CD4-positive, alpha-beta T cell treated with Interleukin-15 for 4 hours (primary cell): ENCODE measurements around the gene TNIK.

Experiments
- DNase-seq: peaks from one replicate; pipeline ENCODE4 v3.0.0-alpha.2; 2020; ENCODE audit warnings: low spot score

TNIK gene

DNA sequence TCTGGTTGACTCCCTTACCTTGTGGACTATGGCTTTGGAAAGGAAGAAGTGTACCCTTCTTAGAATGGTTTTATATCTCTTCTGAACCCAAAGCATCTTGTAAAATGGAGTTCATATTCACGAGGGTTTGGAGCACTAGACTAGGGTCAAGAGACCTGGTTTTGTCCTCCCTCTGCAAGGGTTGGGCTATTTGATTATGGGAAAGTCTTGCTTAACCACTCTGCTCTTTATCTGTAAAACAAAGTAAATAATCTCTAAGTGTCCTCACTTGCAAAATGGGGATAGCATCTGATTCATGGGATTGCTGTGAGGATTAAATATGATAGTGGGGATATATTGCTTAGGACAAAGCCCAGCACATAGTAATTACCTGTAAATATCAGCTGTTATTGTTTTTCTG is 415.8 kb downstream of the TNIK start:
- DNase-seq: no peak

DNA sequence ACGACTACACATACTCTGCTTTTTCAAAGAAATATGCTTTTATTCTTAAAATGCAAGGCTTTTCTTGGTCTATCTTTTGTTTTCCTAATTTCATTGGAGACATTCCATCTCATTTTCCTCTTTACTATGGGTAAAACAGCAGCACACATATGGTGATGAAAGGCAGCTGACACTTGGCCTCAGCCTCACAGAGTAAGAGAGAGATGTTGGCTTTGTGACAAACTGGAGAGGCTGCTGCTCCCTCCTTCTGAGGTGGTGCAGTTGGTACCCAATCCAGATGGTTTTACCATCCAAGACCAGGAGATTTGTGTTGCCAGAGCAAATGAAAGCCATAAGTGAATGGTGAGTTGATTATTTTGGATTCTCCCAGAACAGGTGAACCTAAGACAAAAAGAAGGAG is 420.5 kb downstream of the TNIK start:
- DNase-seq: no peak

DNA sequence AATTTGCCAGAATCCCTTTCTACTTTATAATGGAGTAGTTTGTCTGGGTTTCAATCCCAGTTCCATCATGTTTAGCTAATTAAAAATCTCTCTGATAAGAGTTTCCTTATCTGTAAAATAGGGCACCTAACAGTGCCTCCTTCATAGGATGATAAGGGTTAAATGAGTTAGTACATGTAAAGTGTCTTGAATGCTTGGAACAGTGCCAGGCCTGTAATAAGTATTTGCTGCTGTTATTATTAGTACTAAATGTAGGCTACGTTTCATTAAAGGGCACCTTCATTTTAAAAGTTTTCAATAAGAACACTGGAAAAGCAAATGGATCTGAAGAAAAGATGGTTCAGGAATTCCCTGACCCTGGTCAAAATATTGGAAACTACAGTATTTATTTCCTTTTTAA is 421.9 kb downstream of the TNIK start:
- DNase-seq: no peak

DNA sequence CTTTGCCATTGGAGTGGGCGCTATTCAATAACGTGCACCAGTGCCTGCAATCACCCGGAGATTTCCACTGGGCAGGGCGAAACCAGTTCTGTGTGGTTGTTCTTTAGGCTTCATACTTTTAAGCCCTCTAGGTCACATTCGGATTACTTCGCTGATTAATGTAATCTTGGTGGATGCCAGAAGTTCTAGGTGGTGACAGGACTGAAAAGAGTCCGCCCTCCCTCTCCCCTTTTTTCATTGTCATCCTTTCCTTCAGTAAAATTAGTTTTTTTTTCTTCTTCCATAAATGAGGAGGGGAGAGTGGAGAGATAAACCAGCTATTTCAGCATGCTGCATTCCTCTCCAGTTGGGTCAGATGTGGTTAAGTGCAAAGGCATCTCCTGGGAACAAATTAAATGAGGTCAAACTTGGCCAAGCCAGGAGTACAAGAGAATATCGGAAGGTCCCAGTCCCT is 431.4 kb downstream of the TNIK start:
- no peak for DNase-seq

DNA sequence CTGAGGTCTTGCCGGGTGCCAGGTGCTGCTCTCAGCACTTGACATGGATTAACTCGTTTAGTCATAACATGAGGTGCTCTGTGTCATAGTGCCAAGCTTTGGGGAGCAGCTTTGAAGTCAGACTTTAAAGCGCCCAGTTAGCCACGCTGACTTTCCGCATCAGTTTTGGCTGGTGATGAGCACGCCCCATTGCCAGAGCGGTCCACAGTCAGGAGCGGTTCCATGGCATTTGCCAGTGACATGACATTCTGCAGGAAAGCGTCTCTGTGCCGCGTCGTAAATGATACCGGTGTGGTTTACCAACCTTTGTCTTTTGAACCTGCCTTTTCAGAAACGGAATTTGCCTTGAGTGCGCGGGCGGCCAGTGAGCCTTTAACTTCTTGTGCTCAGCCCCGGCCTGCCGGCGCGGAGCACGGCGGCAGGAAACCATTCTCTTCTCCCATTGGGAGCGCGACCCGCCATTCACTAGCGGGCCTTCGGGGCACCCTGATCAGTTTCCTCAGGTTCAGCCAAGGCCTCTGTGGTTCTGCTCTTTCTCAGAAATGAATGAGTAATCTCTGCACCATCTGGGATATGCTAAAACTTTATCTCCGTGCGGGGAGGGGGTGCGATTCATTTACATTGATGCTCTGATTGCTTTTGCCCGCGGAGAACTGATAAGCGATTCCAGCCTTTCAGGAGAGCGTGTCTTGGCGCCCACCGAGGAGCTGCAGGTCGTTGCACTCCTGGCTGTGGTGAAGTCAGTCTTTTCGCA is 432.0 kb downstream of the TNIK start:
- peak; percentile 9 for DNase-seq

DNA sequence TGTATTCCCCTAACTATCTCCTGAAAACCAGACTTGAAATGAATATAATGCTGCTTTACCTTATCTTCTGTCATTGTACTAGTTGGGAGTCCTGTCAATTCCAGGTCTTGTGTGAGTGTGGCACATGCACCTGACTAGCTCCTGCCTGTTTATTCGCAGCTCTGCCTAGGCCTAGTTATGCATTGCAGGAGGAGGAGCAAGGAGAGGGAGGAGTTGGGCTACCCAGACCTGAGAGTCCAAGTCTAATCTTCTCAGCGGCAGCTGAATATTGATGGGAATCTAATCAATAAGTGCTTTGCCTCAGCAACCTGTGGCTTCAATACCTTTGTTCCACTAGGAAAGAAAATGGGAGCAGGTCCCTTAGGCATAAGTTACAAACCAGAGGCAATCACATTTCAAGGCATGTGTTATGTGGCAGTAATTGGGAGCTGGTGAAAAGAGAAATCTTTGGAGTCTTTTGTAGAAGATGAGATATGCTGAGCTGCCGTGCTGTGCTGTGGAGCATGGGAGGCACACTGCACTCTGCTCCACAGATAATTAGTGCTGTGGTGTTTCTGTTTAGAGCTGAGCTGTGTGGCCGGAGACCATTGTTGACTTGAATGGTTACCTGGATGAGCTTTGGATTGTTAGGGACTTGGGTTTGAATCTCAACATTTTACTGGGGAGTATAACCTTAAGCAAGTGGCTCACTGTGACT is 433.5 kb downstream of the TNIK start, which contains the start of gene SLC2A2:
TSS of gene SLC2A2 (minus strand) at position 124 of the 697 bp plus-strand sequence. CDS start at position 74, 50 bp downstream.
- no peak for DNase-seq

DNA sequence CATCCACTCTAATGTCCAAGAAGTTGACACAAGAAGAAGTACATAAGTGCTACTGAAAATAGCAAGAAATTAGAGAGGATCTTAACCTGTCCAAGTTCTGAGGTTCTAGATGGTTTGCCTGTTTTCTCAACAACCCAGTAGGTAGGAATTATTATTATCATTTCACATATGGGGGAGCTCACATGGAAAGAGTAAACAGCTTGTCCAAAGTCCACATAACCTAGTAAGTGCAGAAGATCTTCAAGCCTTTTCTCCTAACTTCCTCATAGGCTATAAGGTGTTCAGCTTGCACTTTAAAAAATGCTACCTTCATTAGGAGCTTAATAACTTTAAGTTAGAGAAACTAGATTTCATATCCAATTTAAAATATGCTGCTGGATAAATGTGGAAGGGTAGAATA is 436.6 kb downstream of the TNIK start:
- DNase-seq: no peak

DNA sequence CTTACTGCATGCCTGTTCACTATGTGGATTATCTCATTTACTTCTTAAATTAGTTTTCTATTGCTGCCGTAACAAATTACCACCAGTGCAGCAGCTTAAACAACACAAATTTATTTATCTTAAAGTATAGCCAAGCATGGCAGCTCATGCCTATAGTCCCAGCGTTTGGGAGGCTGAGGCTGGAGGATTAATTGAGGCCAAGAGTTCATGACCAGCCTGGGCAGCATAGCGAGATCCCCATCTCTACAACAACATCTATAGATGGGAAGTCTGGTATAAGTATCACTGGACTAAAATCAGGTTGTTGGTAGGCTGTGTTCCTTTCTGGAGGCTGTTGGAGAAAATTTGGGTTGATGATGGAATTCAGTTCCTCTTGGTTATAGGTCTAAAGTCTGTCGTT is 438.8 kb downstream of the TNIK start:
- DNase-seq: no peak

DNA sequence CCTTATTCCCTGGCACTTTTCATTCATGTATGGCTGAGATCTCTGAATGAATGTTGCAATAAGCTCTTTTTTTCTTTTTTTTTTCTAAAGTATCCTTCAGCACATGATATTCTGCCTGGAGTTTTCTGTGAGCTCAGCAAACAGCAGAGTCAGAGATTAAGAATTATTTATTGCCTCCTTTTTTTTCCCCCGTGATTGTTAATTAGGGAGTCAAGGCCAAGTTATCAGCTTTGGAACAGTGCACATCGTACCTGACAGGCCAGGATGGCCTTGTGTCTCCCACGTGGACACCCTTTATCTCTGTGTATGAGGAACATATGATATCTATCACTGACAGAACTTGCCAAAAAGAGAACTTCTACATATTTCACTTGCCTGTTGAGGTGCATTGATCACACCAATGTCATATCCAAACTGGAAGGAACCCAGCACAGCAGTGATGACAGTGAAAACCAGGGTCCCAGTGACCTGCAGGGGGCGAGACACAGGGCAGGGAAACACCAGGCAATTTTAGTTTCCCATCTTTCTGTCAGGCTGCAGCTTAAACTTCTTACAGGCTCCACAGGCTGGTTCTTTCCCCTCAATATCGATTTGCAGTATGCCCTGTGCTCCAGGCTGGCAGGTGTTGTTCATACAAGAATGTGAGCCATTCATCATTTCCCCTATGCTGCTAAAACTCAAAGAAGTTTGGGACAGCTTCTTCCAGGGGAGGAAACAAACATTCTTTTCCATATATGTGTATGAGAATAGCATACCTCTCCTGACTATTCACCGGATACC is 441.9 kb downstream of the TNIK start:
- DNase-seq: no peak

DNA sequence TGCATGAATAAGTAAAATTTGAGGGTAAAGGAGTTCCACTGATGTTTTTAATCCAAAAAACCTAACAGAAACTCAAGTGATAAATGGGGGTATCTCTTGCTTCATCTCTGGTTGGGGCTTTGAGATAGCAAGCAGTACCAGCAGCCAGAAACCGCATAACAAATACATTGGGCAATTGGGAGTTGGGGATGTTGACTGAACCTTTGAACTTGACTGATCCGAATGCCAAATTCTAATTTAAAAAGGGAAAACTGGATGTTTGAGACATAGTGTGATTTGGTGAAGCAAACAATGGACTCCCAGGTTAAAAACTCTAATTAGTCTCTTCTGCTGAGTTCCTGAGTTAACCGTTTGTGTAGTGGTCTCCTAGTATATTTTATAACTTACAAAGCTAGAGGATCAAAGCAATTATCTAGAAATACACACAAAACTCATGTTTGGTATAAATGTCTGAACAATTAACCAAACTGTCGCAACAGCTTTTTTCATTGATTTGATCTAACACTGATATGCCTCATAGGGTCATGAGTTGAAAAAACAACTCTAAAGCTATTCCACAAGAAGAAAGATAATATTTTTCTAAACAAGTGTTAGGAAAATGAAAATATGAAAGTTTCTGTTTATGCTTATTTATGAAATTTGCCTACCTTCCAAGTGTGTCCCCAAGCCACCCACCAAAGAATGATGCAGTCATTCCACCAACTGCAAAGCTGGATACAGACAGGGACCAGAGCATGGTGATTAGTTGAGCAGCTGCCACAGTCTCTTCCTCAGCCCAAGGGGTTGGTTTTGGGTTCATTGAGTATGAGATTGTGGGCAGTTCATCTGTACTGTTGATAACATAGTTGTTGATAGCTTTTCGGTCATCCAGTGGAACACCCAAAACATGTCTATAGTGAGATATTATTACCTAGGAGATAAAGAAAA is 446.1 kb downstream of the TNIK start:
- no peak for DNase-seq

DNA sequence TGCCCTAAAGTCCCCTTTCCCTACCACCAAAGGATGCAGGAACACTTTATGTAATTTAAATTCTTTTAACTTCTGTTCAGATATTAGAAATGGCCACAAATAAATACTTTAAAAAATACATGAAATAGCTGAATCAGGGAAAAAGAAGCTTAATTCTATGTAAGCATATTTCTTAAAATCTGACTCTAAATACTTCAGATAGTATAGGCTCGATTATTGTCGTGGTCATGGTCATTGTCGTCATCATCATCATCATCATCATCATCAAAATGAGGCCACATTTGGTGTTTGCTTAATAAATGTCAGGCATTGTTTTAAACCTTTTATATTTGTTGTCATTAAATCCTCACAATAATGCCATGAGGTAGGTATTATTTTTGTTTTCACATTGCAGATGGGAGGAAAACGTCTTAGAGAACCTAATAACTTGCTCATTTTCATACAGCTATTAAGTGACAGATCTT is 448.3 kb downstream of the TNIK start:
- no peak for DNase-seq
